ENCODE results near the gene FOXJ3. TPM values are rescaled to one million over a fixed set of nuclear protein-coding genes. Genes with fewer than 3 reads are reported as not detected.
A peak's percentile ranks its signal among the peaks of the same experiment; 100 is the strongest.

The FOXJ3 gene
- total RNA-seq, 1 donor from 2014 or later = 13.2 TPM

- Histone ChIP-seq H3K36me3 (ENCODE audit: control insufficient read depth, insufficient read depth, low read length) (peaks cover 2% of the 10 kb centered on the region), H3K4me3 (ENCODE audit: low read depth, low read length) (no peak overlapping the region), H3K27me3 (ENCODE audit: control insufficient read depth, insufficient read depth, low read length) (no peaks in the 10 kb centered on the region)
- DNase-seq (ENCODE audit: low read depth) = no peak
- no peak for TF ChIP-seq CTCF (IDR thresholded peaks at IDR 0.05; ENCODE audit: insufficient read depth, low read length, severe bottlenecking)
- no peak for FAIRE-seq
These were observed 150.4 kb downstream of the FOXJ3 start for GRCh38 chr1:42184616-42185015.

GRCh38 chr1:42183957-42184268 lies 151.1 kb downstream of the FOXJ3 start:
- DNase-seq (ENCODE audit: low read depth) = no peak
- no peak for FAIRE-seq
- peaks cover 2% of the 10 kb centered on the region for H3K36me3 ChIP-seq (ENCODE audit: control insufficient read depth, insufficient read depth, low read length)

GRCh38 chr1:42183210-42183956 lies 151.7 kb downstream of the FOXJ3 start:
- TF ChIP-seq CTCF (IDR thresholded peaks at IDR 0.05; ENCODE audit: insufficient read depth, low read length, severe bottlenecking) = no peak
- FAIRE-seq (no peak), DNase-seq (ENCODE audit: low read depth) (no peak)
- Histone ChIP-seq H3K4me3 (ENCODE audit: low read depth, low read length) (no peak overlapping the region), H3K27me3 (ENCODE audit: control insufficient read depth, insufficient read depth, low read length) (no peaks in the 10 kb centered on the region), H3K36me3 (ENCODE audit: control insufficient read depth, insufficient read depth, low read length) (peaks cover 2% of the 10 kb centered on the region)

More at GRCh38 chr1:42183957-42184268, 151.1 kb downstream of the FOXJ3 start:
- H3K27me3 ChIP-seq (ENCODE audit: control insufficient read depth, insufficient read depth, low read length) = no peaks in the 10 kb centered on the region
- no peak overlapping the region for H3K4me3 ChIP-seq (ENCODE audit: low read depth, low read length)
- no peak for TF ChIP-seq CTCF (IDR thresholded peaks at IDR 0.05; ENCODE audit: insufficient read depth, low read length, severe bottlenecking)

- DNase-seq (ENCODE audit: low read depth) (no peak), FAIRE-seq (no peak)
- no peak for TF ChIP-seq CTCF (IDR thresholded peaks at IDR 0.05; ENCODE audit: insufficient read depth, low read length, severe bottlenecking)
- Histone ChIP-seq H3K4me3 (ENCODE audit: low read depth, low read length) (no peak overlapping the region), H3K27me3 (ENCODE audit: control insufficient read depth, insufficient read depth, low read length) (no peaks in the 10 kb centered on the region), H3K36me3 (ENCODE audit: control insufficient read depth, insufficient read depth, low read length) (peaks cover 2% of the 10 kb centered on the region)
These were observed 153.3 kb downstream of the FOXJ3 start for GRCh38 chr1:42181687-42182086.

- FAIRE-seq = peak; percentile 50
- TF ChIP-seq CTCF (IDR thresholded peaks at IDR 0.05; ENCODE audit: insufficient read depth, low read length, severe bottlenecking) = no peak
- peaks cover 2% of the 10 kb centered on the region for H3K36me3 ChIP-seq (ENCODE audit: control insufficient read depth, insufficient read depth, low read length)
- no peaks in the 10 kb centered on the region for H3K27me3 ChIP-seq (ENCODE audit: control insufficient read depth, insufficient read depth, low read length)
- DNase-seq (ENCODE audit: low read depth) = no peak
- H3K4me3 ChIP-seq (ENCODE audit: low read depth, low read length) = no peak overlapping the region
These were observed 155.1 kb downstream of the FOXJ3 start for GRCh38 chr1:42179900-42180329.

GRCh38 chr1:42179275-42179674 lies 155.8 kb downstream of the FOXJ3 start:
- Histone ChIP-seq H3K27me3 (ENCODE audit: control insufficient read depth, insufficient read depth, low read length) (no peaks in the 10 kb centered on the region), H3K36me3 (ENCODE audit: control insufficient read depth, insufficient read depth, low read length) (no peaks in the 10 kb centered on the region), H3K4me3 (ENCODE audit: low read depth, low read length) (no peak overlapping the region)
- FAIRE-seq (no peak), DNase-seq (ENCODE audit: low read depth) (no peak)
- no peak for TF ChIP-seq CTCF (IDR thresholded peaks at IDR 0.05; ENCODE audit: insufficient read depth, low read length, severe bottlenecking)

All from bronchial epithelial cell (primary cell).